Prostate gland (tissue), 2 donors: ENCODE measurements around the gene GRID1.

ENCODE experiments used
- CTCF ChIP-seq, 4 experiments: fragments of 200-600 bp in 2 of 4; fragments of 450-650 bp in 2 of 4; sonication (generic) in 2 of 4; IDR thresholded peaks; 1 replicate in 3 of 4; 2 replicates in 1 of 4; pipeline ENCODE4 v1.5.1; 2016 to 2019; ENCODE audit warnings: antibody characterized with exemption in 4 of 4, mild to moderate bottlenecking in 2 of 4, moderate library complexity in 2 of 4
- POLR2A ChIP-seq: fragments of 450-650 bp; IDR thresholded peaks from one replicate; pipeline ENCODE4 v1.6.1; 2016; ENCODE audit warnings: antibody characterized with exemption, mild to moderate bottlenecking
- POLR2AphosphoS5 ChIP-seq: sonication (generic); formaldehyde crosslinking; IDR thresholded peaks from one replicate; pipeline ENCODE4 v1.6.1; 2017; ENCODE audit warnings: antibody characterized with exemption

GRCh38 chr10:86399514-86399878 lies 32.9 kb upstream of the GRID1 start:
- TF ChIP-seq CTCF (IDR thresholded peaks at IDR 0.05): no peak
- no peak for TF ChIP-seq POLR2A
- no peak for TF ChIP-seq POLR2AphosphoS5
